ENCODE results near the gene PRKAR2B.

DNA sequence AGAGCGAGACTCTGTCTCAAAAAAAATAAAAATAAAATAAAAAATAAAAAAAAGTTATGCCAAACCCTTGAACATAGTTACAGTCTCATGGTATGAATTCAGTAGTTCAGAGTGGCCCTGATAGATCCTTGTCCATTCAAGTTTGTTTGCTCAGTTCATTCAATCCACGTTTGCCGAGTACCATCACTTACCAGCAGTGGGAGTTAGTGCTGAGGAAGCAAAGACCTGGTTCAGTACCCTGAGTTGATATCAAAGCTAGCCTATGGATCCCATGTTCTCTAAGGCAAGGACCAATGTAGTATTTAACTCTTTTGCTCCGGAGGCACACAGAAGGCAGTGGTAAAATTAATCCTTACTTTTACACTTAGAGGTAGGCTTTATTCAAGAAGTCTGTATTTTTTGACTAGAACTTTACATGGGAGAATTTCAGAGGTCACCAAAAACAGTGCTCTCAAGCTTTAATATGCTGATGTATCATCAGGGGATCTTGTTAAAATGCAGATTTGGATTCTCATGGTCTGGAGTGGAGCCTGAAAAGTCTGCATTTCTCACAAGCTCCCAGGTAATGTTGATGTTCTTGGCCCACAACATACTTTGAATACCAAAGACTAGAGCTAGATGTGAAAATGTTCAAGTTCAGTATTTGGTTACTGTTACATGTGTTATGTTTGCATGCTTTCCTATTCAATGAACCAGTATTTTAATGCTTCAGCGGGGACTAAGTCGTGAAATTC lies 86.1 kb downstream of the PRKAR2B start:
- TF ChIP-seq, protein P1, sequence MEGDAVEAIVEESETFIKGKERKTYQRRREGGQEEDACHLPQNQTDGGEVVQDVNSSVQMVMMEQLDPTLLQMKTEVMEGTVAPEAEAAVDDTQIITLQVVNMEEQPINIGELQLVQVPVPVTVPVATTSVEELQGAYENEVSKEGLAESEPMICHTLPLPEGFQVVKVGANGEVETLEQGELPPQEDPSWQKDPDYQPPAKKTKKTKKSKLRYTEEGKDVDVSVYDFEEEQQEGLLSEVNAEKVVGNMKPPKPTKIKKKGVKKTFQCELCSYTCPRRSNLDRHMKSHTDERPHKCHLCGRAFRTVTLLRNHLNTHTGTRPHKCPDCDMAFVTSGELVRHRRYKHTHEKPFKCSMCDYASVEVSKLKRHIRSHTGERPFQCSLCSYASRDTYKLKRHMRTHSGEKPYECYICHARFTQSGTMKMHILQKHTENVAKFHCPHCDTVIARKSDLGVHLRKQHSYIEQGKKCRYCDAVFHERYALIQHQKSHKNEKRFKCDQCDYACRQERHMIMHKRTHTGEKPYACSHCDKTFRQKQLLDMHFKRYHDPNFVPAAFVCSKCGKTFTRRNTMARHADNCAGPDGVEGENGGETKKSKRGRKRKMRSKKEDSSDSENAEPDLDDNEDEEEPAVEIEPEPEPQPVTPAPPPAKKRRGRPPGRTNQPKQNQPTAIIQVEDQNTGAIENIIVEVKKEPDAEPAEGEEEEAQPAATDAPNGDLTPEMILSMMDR (IDR thresholded peaks at IDR 0.05; ENCODE audit: poor library complexity, severe bottlenecking): no peak
- no peak for TF ChIP-seq EZH2 (IDR thresholded peaks at IDR 0.05; ENCODE audit: borderline replicate concordance, insufficient read depth, low read length, poor library complexity, severe bottlenecking)
